Measurements from ENCODE around the gene HTR2B. TPM values are rescaled to one million over a fixed set of nuclear protein-coding genes. Genes with fewer than 3 reads are reported as not detected.
"Not testable (repeated sequence)": the region's sequence is repeated elsewhere in the genome, so short reads cannot be mapped to it uniquely, and the experiment has no call there.

The HTR2B gene
- polyA plus RNA-seq, 4 donors = 0.64 to 0.98 TPM; not detected in 2

- no peak overlapping the region for H3K4me3 ChIP-seq (ENCODE audit: low read depth in 1 of 3, low read length in 3 of 3)
- H3K27me3 ChIP-seq (ENCODE audit: control insufficient read depth in 3 of 3, insufficient read depth in 3 of 3, low read length in 3 of 3) = no peaks in the 10 kb centered on the region
- H3K9me3 ChIP-seq (ENCODE audit: control insufficient read depth in 2 of 2, insufficient read depth in 1 of 2, low read depth in 1 of 2, low read length in 1 of 2) = peaks cover 2 to 55% of the 10 kb centered on the region in 2 donors
- no peak overlapping the region for H3K27ac ChIP-seq (ENCODE audit: low read depth in 1 of 3, low read length in 2 of 3)
- peaks cover 0 to 9% (median 5%) of the 10 kb centered on the region in 3 donors for H3K4me1 ChIP-seq (ENCODE audit: control insufficient read depth in 3 of 3, insufficient read depth in 2 of 3, low read depth in 1 of 3, low read length in 2 of 3)
- no peak for FAIRE-seq
- 95 to 98% (median 97%) methylated on average over 8 of the region's 8 CpGs for WGBS, 3 donors
- peak in 1 of 2 donors; percentile 20 for DNase-seq
- peaks cover 6 to 30% (median 14%) of the 10 kb centered on the region in 3 donors for H3K36me3 ChIP-seq (ENCODE audit: control insufficient read depth in 3 of 3, insufficient read depth in 2 of 3, low read depth in 1 of 3, low read length in 3 of 3)
Measured at GRCh38 chr2:231099918-231100317, 24.9 kb downstream of the HTR2B start.

DNA sequence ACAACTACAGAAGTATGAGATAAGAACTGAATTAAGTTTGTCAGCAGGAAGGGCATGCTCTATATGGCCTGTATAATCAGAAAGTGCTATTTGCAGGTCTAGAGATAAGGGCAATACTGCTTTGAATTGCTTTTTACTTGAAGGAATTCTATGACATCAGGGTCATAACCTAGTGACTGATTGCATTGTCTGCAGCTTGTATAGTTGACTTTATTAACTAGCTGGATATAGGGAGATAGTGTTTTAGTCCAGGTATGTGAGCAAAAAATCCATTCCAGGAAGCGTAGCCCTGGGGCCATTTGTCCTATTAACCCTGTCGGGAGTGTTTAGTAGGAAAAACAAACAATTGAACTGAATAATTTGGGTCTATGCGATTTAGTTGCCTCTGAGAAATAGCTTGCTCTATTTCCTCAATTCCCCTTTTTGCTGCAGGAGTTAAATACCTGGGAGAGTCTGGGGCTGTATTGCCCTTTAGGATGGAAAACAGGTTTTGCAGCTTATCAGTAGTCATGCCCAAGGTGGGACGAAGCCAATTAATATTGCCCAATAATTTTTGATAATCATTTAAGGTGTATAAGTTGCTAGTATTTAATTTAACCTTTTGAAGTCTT lies 30.0 kb downstream of the HTR2B start:
- peak; percentile 88 to 95 for DNase-seq
- no peak for FAIRE-seq
- H3K27ac ChIP-seq (ENCODE audit: low read depth in 1 of 3, low read length in 2 of 3) = peak overlapping the region; percentile 41 to 78 (median 46)

DNA sequence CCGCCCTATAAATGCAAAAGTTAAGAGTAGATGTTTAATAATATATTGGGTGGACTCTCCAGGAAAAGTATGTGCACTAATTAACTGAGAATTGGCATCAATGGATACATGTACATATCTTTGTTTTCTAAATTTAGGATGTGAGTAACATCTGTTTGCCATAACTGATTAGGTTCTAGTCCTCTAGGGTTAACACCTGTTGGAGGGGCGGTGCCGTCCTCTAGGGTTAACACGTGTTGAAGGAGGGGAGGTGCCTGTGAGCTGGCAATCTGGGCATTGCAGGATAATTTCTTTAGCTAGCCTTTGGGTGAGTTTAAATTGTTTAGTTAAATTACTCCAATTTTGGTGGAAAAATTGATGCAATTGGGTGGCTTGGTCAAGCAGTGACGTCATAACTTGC lies 30.9 kb downstream of the HTR2B start:
- peaks cover 0 to 34% of the 10 kb centered on the region in 2 donors for H3K9me3 ChIP-seq (ENCODE audit: control insufficient read depth in 2 of 2, insufficient read depth in 1 of 2, low read depth in 1 of 2, low read length in 1 of 2)
- H3K36me3 ChIP-seq (ENCODE audit: control insufficient read depth in 3 of 3, insufficient read depth in 2 of 3, low read depth in 1 of 3, low read length in 3 of 3) = peaks cover 7 to 14% (median 10%) of the 10 kb centered on the region in 3 donors
- H3K27ac ChIP-seq (ENCODE audit: low read depth in 1 of 3, low read length in 2 of 3) = peak overlapping the region; percentile 11 to 78 (median 46)
- DNase-seq = peak; percentile 17 to 62
- H3K27me3 ChIP-seq (ENCODE audit: control insufficient read depth in 3 of 3, insufficient read depth in 3 of 3, low read length in 3 of 3) = no peaks in the 10 kb centered on the region
- peaks cover 0 to 26% (median 3%) of the 10 kb centered on the region in 3 donors for H3K4me1 ChIP-seq (ENCODE audit: control insufficient read depth in 3 of 3, insufficient read depth in 2 of 3, low read depth in 1 of 3, low read length in 2 of 3)
- H3K4me3 ChIP-seq (ENCODE audit: low read depth in 1 of 3, low read length in 3 of 3) = no peak overlapping the region
- 46 to 71% (median 54%) methylated on average over 5 of the region's 5 CpGs for WGBS, 3 donors
- FAIRE-seq = no peak

More for the DNA sequence above, 30.0 kb downstream of the HTR2B start:
- H3K4me1 ChIP-seq (ENCODE audit: control insufficient read depth in 3 of 3, insufficient read depth in 2 of 3, low read depth in 1 of 3, low read length in 2 of 3) = peaks cover 0 to 18% (median 3%) of the 10 kb centered on the region in 3 donors
- H3K36me3 ChIP-seq (ENCODE audit: control insufficient read depth in 3 of 3, insufficient read depth in 2 of 3, low read depth in 1 of 3, low read length in 3 of 3) = peaks cover 8 to 18% (median 10%) of the 10 kb centered on the region in 3 donors
- WGBS, 3 donors = 9 to 72% (median 24%) methylated on average over 4 of the region's 4 CpGs
- H3K9me3 ChIP-seq (ENCODE audit: control insufficient read depth in 2 of 2, insufficient read depth in 1 of 2, low read depth in 1 of 2, low read length in 1 of 2) = peaks cover 2 to 43% of the 10 kb centered on the region in 2 donors
- H3K27me3 ChIP-seq (ENCODE audit: control insufficient read depth in 3 of 3, insufficient read depth in 3 of 3, low read length in 3 of 3) = no peaks in the 10 kb centered on the region
- H3K4me3 ChIP-seq (ENCODE audit: low read depth in 1 of 3, low read length in 3 of 3) = no peak overlapping the region

- Histone ChIP-seq H3K36me3 (ENCODE audit: control insufficient read depth in 3 of 3, insufficient read depth in 2 of 3, low read depth in 1 of 3, low read length in 3 of 3) (peaks cover 17 to 27% (median 26%) of the 10 kb centered on the region in 3 donors), H3K4me1 (ENCODE audit: control insufficient read depth in 3 of 3, insufficient read depth in 2 of 3, low read depth in 1 of 3, low read length in 2 of 3) (peaks cover 0 to 19% (median 0%) of the 10 kb centered on the region in 3 donors), H3K27ac (ENCODE audit: low read depth in 1 of 3, low read length in 2 of 3) (peak overlapping the region in 1 of 3 donors; percentile 25), H3K27me3 (ENCODE audit: control insufficient read depth in 3 of 3, insufficient read depth in 3 of 3, low read length in 3 of 3) (no peaks in the 10 kb centered on the region), H3K4me3 (ENCODE audit: low read depth in 1 of 3, low read length in 3 of 3) (no peak overlapping the region), H3K9me3 (ENCODE audit: control insufficient read depth in 2 of 2, insufficient read depth in 1 of 2, low read depth in 1 of 2, low read length in 1 of 2) (peaks cover 0 to 5% of the 10 kb centered on the region in 2 donors)
- DNase-seq (peak; percentile 73 to 74), FAIRE-seq (no peak)
- 17 to 57% (median 33%) methylated on average over 4 of the region's 4 CpGs for WGBS, 3 donors
Measured at GRCh38 chr2:231088754-231089153, 36.1 kb downstream of the HTR2B start.

DNA sequence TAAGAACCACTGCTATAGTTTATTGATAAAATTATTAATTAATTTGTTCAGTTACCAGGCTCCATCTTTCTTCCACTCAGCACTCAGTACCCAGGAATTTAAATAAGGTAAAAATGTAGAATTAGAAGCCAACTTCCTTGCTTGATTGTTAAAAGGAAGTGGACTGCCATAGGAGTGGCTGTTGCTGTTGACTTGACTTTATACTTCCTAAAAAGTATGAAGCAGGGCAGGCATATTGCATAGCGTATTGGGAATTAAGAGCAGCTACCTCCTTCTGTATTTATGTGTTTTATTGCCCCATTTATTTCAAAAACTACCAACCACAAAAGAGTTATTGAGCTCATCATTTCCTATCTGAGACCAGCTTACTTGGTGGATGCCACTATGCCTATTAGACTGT lies 40.3 kb downstream of the HTR2B start:
- no peak overlapping the region for H3K4me3 ChIP-seq (ENCODE audit: low read depth in 1 of 3, low read length in 3 of 3)
- no peaks in the 10 kb centered on the region for H3K27me3 ChIP-seq (ENCODE audit: control insufficient read depth in 3 of 3, insufficient read depth in 3 of 3, low read length in 3 of 3)
- no peak for FAIRE-seq

DNA sequence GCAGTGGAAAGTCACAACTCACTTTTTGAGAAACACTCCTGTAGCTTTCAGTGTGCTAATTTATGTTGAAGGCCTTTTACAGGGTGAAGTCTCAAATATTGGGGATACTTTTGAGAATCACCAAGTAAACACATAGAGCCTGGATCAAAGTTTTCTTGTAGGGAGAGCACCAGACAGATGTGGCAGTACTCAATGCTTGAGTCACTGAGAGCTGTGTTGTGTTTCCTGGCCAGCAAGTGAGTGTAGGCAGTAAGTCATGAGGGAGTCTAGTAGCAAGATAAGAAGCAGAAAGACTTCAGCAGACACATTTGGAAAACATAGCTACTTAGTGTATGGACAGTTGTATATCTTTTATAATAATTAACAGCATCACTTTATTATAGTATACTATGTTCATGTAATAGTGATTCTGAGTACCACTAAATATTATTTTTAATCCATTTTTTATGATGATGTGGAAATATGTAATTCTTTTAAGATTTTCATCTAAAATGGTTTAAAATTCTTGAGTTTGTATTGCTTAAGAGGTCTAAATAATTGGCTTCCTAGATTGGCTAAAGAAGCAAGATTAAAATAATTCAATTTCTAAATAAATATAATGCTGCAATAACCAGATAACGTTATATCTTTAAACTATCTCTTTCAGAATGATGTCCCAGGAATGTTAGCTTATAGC lies 55.3 kb downstream of the HTR2B start:
- Histone ChIP-seq H3K27me3 (ENCODE audit: control insufficient read depth in 3 of 3, insufficient read depth in 3 of 3, low read length in 3 of 3) (no peaks in the 10 kb centered on the region), H3K36me3 (ENCODE audit: control insufficient read depth in 3 of 3, insufficient read depth in 2 of 3, low read depth in 1 of 3, low read length in 3 of 3) (peaks cover 5 to 18% (median 11%) of the 10 kb centered on the region in 3 donors), H3K4me1 (ENCODE audit: control insufficient read depth in 3 of 3, insufficient read depth in 2 of 3, low read depth in 1 of 3, low read length in 2 of 3) (peaks cover 0 to 7% (median 0%) of the 10 kb centered on the region in 3 donors), H3K9me3 (ENCODE audit: control insufficient read depth in 2 of 2, insufficient read depth in 1 of 2, low read depth in 1 of 2, low read length in 1 of 2) (no peaks in the 10 kb centered on the region), H3K4me3 (ENCODE audit: low read depth in 1 of 3, low read length in 3 of 3) (no peak overlapping the region), H3K27ac (ENCODE audit: low read depth in 1 of 3, low read length in 2 of 3) (peak overlapping the region in 1 of 3 donors; percentile 15)
- FAIRE-seq = peak; percentile 5
- 81 to 93% (median 91%) methylated on average over 1 of the region's 1 CpG for WGBS, 3 donors
- DNase-seq = peak in 1 of 2 donors; percentile 64

More for the DNA sequence above, 40.3 kb downstream of the HTR2B start:
- no peak for DNase-seq
- WGBS, 3 donors = 92 to 97% (median 95%) methylated on average over 1 of the region's 1 CpG
- peaks cover 18 to 42% (median 37%) of the 10 kb centered on the region in 3 donors for H3K36me3 ChIP-seq (ENCODE audit: control insufficient read depth in 3 of 3, insufficient read depth in 2 of 3, low read depth in 1 of 3, low read length in 3 of 3)
- H3K9me3 ChIP-seq (ENCODE audit: control insufficient read depth in 2 of 2, insufficient read depth in 1 of 2, low read depth in 1 of 2, low read length in 1 of 2) = no peaks in the 10 kb centered on the region
- H3K27ac ChIP-seq (ENCODE audit: low read depth in 1 of 3, low read length in 2 of 3) = no peak overlapping the region
- peaks cover 0 to 16% (median 0%) of the 10 kb centered on the region in 3 donors for H3K4me1 ChIP-seq (ENCODE audit: control insufficient read depth in 3 of 3, insufficient read depth in 2 of 3, low read depth in 1 of 3, low read length in 2 of 3)

GRCh38 chr2:231068525-231069222 lies 56.2 kb downstream of the HTR2B start:
- Histone ChIP-seq H3K27ac (ENCODE audit: low read depth in 1 of 3, low read length in 2 of 3) (peak overlapping the region in 2 of 3 donors; percentile 2 to 20), H3K9me3 (ENCODE audit: control insufficient read depth in 2 of 2, insufficient read depth in 1 of 2, low read depth in 1 of 2, low read length in 1 of 2) (no peaks in the 10 kb centered on the region), H3K36me3 (ENCODE audit: control insufficient read depth in 3 of 3, insufficient read depth in 2 of 3, low read depth in 1 of 3, low read length in 3 of 3) (peaks cover 9 to 17% (median 11%) of the 10 kb centered on the region in 3 donors), H3K4me3 (ENCODE audit: low read depth in 1 of 3, low read length in 3 of 3) (no peak overlapping the region), H3K4me1 (ENCODE audit: control insufficient read depth in 3 of 3, insufficient read depth in 2 of 3, low read depth in 1 of 3, low read length in 2 of 3) (peaks cover 0 to 7% (median 0%) of the 10 kb centered on the region in 3 donors), H3K27me3 (ENCODE audit: control insufficient read depth in 3 of 3, insufficient read depth in 3 of 3, low read length in 3 of 3) (no peaks in the 10 kb centered on the region)
- peak; percentile 63 to 87 for DNase-seq
- 50 to 75% (median 67%) methylated on average over 5 of the region's 5 CpGs for WGBS, 3 donors
- FAIRE-seq = peak; percentile 91

DNA sequence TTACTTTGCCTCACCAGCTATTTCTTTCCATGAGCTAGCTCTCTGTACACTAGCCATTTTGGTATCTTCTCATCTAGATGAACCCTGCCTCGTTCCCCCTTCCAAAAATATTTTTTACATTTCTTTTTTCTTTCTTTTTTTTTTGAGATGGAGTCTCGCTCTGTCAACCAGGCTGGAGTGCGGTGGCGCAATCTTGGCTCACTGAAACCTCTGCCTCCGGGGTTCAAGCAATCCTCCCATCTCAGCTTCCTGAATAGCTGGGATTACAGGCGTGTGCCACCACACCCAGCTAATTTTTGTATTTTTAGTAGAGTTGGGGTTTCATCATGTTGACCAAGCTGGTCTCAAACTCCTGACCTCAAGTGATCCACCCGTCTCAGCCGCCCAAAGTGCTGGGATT lies 57.3 kb downstream of the HTR2B start:
- Histone ChIP-seq H3K36me3 (ENCODE audit: control insufficient read depth in 3 of 3, insufficient read depth in 2 of 3, low read depth in 1 of 3, low read length in 3 of 3) (peaks cover 7 to 16% (median 12%) of the 10 kb centered on the region in 3 donors), H3K27ac (ENCODE audit: low read depth in 1 of 3, low read length in 2 of 3) (peak overlapping the region in 1 of 3 donors; percentile 24)
- not testable (repeated sequence) for H3K27me3 ChIP-seq (ENCODE audit: control insufficient read depth in 3 of 3, insufficient read depth in 3 of 3, low read length in 3 of 3); H3K4me3 ChIP-seq (ENCODE audit: low read depth in 1 of 3, low read length in 3 of 3); H3K9me3 ChIP-seq (ENCODE audit: control insufficient read depth in 2 of 2, insufficient read depth in 1 of 2, low read depth in 1 of 2, low read length in 1 of 2); DNase-seq; H3K4me1 ChIP-seq (ENCODE audit: control insufficient read depth in 3 of 3, insufficient read depth in 2 of 3, low read depth in 1 of 3, low read length in 2 of 3); FAIRE-seq
- 90 to 96% (median 93%) methylated on average over 8 of the region's 8 CpGs for WGBS, 3 donors

Data from small intestine (tissue), 7 donors.